IPS-11a (cell line): ENCODE measurements around the gene IER3.

Source experiments
- H3K4me3 ChIP-seq: one replicate; pipeline ENCODE4 v1.5.1; 2013; ENCODE audit warnings: low read depth, low read length, control low read depth

IER3 gene

GRCh38 chr6:30749554-30750378 lies 5.4 kb upstream of the IER3 start:
- no peak overlapping the region for H3K4me3 ChIP-seq

- no peak overlapping the region for H3K4me3 ChIP-seq
Observed at GRCh38 chr6:30748851-30749540, 4.6 kb upstream of the IER3 start.

- no peak overlapping the region for H3K4me3 ChIP-seq
Observed at GRCh38 chr6:30747902-30748769, 3.8 kb upstream of the IER3 start.

- H3K4me3 ChIP-seq, result no peak overlapping the region
Observed at GRCh38 chr6:30747300-30747687, 2.9 kb upstream of the IER3 start.

- H3K4me3 ChIP-seq, result peak overlapping the region; percentile 86
Observed at GRCh38 chr6:30743099-30744053, 971 bp downstream of the IER3 start.

GRCh38 chr6:30742316-30743098 lies 1.8 kb downstream of the IER3 start, which contains the start of gene FLOT1:
FLOT1 (minus strand) TSS chr6:30742687; CDS start chr6:30742189, 498 bp downstream.
- peak within 1 kb of the TSS; percentile 86 for H3K4me3 ChIP-seq

GRCh38 chr6:30741789-30742315 lies 2.5 kb downstream of the IER3 start:
- H3K4me3 ChIP-seq, result peak overlapping the region; percentile 86

GRCh38 chr6:30741063-30741779 lies 3.1 kb downstream of the IER3 start:
- H3K4me3 ChIP-seq, result peak overlapping the region; percentile 86

GRCh38 chr6:30740540-30740870 lies 3.8 kb downstream of the IER3 start:
- H3K4me3 ChIP-seq, result no peak overlapping the region

GRCh38 chr6:30738532-30738931 lies 5.8 kb downstream of the IER3 start:
- H3K4me3 ChIP-seq, result no peak overlapping the region

GRCh38 chr6:30735668-30736314 lies 8.6 kb downstream of the IER3 start:
- no peak overlapping the region for H3K4me3 ChIP-seq

GRCh38 chr6:30732237-30732943 lies 12.0 kb downstream of the IER3 start:
- no peak overlapping the region for H3K4me3 ChIP-seq

- no peak overlapping the region for H3K4me3 ChIP-seq
Observed at GRCh38 chr6:30730601-30731435, 13.5 kb downstream of the IER3 start.

GRCh38 chr6:30727920-30728553 lies 16.3 kb downstream of the IER3 start:
- H3K4me3 ChIP-seq, result no peak overlapping the region

- H3K4me3 ChIP-seq, result no peak overlapping the region
Observed at GRCh38 chr6:30726506-30727413, 17.6 kb downstream of the IER3 start.
